ENCODE data around the gene DMRT3. TPM values are rescaled to one million over a fixed set of nuclear protein-coding genes. Genes with fewer than 3 reads are reported as not detected.

DMRT3 gene
- total RNA-seq, result 0.58 TPM

GRCh38 chr9:976258-976942, at the start of gene DMRT3:
Gene DMRT3 (plus strand): TSS chr9:976655. CDS start chr9:977002, 347 bp downstream.

Small RNA genes within 50 kb of the gene (small RNA-seq; reads per million reads assigned to genes)
- gene RNU6-1073P (ENCODE audit: low replicate concordance), result not detected

Other genes starting within 250 kb of the DMRT3 start
- not detected for gene DMRT1, start 135.0 kb upstream of the DMRT3 start, total RNA-seq
- 7.0 TPM for gene DMRT2, start 73.7 kb downstream of the DMRT3 start, total RNA-seq